NCI-H1694 treated with DMSO at 0.1 percent for 48 hours (cell line): ENCODE results near the gene MAP7.
"Not testable (repeated sequence)": the region's sequence is repeated elsewhere in the genome, so short reads cannot be mapped to it uniquely, and the experiment has no call there.

Source experiments
- DNase-seq: peaks from one replicate; lab custom pipeline; 2025; lab: John Stamatoyannopoulos, UW

Gene MAP7

DNA sequence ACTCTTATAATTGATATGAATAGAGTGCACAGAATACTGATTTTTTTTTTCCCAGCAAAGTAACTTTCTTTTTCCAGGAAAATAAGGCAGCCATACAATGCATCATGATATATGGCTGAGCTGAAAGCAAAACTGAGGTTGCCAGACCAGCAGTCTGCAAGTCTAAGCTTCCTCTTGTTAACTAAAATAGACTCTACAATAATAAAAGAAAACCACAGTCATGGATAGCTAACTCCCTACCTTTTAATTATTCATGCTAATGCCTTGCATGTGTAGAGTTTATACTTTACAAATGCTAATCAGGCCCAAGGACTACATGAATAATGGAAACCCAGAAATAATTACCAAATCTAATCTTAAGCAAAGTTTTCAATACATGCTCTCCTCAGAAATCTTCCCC is 47.4 kb downstream of the MAP7 start:
- DNase-seq = no peak

DNA sequence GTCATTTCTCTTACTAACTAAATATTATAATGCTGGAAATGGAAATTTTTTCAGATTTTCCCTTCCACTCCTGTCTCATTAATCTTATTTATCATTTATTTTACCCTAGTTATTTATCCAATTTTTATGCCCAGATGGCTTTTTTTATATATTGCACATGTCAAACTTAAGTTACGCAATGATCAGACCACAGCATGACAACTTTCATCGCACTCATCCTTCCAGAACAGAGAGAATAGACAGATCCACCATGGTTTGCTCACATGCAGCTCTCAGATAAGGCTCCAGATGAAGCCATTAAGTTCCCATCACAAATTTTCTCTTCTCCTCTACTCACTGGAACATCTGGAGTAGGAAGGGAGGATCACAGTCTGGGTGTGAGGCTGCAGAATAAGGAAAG is 48.7 kb downstream of the MAP7 start:
- no peak for DNase-seq

DNA sequence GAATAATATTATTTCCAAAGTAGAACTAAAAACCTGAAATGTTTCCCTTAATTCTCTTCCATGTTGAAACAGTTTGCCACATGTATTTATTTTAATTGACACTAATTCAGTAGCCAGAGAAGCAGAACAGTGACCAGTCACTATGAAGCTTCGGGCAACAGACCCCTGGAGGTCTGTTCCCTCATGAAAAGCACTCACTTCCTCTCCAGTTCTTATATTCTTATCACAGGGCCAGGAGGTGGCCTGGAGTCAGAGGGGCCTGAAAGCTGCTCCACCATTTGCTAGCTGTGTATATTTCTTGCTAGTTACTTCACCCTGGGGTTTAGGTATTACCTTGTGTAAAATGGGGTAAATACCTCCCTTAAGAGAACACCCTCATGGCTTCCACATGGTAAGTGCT is 49.1 kb downstream of the MAP7 start:
- no peak for DNase-seq

DNA sequence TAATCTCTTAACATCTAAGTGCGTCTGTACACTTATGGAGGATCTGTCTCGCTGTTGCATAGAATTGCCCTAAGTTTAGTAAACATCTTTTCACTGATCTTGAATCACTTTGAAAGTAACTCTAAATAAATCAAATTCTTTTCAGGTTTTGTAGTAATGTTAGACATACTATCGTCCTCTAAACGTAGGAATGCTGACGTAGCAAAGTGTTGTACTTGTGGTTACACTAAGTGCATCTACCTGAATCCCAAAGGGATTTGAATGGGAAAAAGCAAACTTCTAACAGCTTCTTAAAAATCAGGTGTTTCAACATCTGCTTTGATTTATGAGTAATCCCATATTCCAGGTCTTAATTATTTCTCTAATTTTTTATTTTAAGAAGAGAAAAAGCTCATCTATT is 49.8 kb downstream of the MAP7 start:
- no peak for DNase-seq

- no peak for DNase-seq
Measured at GRCh38 chr6:136499370-136499769, 50.9 kb downstream of the MAP7 start.

DNA sequence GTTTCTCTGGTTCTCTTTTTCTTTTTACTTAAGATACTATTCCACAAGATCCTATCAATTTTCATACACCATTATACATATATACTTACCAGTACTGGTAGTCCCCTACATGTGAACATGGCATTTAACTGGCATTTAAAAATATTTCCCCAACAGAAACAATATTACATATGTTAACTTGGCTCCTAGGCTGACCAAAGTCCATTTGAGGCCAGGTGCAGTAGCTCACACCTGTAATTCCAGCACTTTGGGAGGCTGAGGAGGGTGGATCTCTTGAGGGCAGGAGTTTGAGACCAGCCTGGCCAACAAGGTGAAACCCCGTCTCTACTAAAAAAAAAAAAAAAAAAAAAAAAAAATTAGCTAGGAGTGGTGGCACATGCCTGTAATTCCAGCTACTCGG is 53.8 kb downstream of the MAP7 start:
- not testable (repeated sequence) for DNase-seq

- no peak for DNase-seq
Measured at GRCh38 chr6:136494710-136495109, 55.5 kb downstream of the MAP7 start.

- no peak for DNase-seq
Measured at GRCh38 chr6:136494059-136494458, 56.2 kb downstream of the MAP7 start.

- DNase-seq = no peak
Measured at GRCh38 chr6:136492409-136492808, 57.8 kb downstream of the MAP7 start.

DNA sequence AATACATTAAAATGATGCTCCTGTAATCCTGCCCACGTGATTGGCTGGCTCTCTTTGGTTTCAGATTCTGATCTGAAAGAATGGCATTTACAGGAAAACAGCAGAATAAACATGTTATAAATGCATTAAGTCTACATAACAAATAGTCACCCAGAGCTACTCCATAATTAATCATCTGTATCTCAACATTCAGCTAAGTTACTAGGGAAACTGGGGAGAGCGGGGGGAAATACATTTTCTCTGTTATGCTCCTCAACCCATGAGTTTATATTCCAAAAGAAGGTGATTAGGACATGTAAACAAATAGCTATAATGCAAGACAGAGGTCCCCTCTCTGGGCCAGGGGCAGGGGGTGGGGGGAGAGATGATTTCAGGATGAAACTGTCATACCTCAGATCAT is 58.5 kb downstream of the MAP7 start:
- no peak for DNase-seq

- no peak for DNase-seq
Measured at GRCh38 chr6:136491251-136491650, 59.0 kb downstream of the MAP7 start.

- DNase-seq = not testable (repeated sequence)
Measured at GRCh38 chr6:136489689-136490033, 60.6 kb downstream of the MAP7 start.

- no peak for DNase-seq
Measured at GRCh38 chr6:136487759-136488425, 62.3 kb downstream of the MAP7 start.

DNA sequence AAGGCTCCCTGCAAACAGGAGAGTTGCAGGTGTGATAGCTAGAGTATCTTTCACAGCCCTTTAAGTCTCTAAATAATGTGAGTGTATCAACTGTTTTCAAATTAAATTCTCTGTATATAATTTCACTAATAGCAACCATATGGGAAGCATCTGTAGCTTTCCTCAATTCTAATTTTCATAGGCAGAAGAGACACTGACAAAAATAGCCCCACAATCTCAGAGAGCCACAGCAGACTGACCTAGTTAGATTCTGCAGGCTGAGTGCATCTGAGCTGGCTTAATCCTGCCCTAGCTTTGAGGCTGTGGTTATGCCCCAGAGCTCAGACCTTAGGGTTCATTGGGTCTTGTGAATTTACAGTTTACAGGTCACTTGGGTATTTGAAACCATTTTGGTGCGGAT is 63.9 kb downstream of the MAP7 start:
- DNase-seq = peak; percentile 9

- DNase-seq = no peak
Measured at GRCh38 chr6:136483906-136484305, 66.3 kb downstream of the MAP7 start.

- not testable (repeated sequence) for DNase-seq
Measured at GRCh38 chr6:136483005-136483404, 67.2 kb downstream of the MAP7 start.

DNA sequence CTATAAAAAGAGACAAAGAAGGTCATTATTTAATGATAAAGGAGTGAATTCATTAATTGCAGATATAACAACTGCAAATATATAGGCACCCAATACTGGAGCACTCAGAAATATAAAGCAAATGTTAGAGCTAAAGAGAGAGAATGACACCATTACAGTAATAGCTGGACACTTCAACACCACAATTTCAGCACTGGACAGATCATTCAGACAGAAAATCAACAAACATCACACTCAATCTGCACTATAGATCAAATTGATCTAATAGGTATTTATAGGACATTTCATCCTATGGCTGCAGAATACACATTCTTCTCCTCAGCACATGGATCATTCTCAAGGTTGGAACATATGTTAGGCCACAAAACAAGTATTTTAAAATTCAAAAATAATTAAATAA is 72.7 kb downstream of the MAP7 start:
- no peak for DNase-seq

GRCh38 chr6:136475686-136476085 is 74.5 kb downstream of the MAP7 start:
- DNase-seq = no peak

DNA sequence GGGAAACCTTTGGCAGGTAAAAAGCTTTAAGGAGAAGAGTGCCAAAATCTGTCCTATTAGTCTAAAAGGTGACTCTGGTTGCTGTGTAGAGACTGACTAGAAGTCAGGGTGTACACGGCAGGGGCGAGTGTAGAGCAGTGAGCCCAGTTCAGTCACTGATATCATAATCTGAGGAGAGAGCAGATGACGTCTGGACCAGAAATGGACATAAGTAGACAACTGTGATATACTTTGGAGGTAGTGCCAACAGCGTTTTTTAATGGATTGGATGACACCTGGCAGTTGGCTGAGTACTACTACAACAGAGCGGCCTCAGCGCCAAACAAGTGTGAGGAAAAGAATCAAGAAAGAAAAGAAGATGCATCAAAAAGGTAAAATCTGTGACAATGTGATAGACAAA is 76.0 kb downstream of the MAP7 start:
- no peak for DNase-seq

GRCh38 chr6:136471922-136472321 is 78.3 kb downstream of the MAP7 start:
- DNase-seq = no peak

DNA sequence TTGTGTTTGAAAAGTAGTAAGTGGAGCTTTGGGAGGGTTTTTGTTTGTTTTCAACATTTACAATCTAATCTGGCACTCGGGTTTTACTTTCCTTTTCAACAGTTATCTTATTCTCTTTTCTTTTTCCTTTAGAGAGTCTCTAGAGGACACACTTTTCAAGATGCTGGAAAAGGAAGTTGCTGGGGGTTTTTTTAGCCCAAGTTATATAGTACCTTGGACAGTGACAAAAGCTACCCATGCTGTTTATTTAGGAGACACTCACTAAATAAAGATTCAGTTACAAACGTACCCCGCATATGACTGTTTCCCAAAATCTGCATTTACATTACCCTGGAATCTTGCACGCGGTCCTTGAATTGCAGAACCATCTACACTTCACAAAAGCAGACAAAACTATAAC is 78.8 kb downstream of the MAP7 start:
- DNase-seq = no peak

- DNase-seq = no peak
Measured at GRCh38 chr6:136470044-136470443, 80.2 kb downstream of the MAP7 start.

DNA sequence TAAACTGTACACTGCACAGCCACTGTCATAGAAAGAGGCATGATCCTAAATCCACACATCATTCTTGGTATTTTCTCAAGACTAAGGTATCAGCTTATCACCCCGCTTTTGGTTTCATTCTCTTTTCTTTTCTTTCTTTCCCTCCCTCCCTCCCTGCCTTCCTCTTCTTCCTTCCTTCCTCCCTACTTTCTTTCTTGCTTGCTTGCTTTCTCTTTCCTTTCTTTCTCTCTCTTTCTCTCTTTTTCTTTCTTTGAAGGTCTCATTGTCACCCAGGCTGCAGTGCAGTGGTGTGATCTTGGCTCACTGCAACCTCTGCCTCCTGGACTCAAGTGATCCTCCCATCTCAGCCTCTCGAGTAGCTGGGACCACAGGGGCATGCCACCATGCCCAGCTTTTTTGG is 81.1 kb downstream of the MAP7 start:
- DNase-seq = no peak

DNA sequence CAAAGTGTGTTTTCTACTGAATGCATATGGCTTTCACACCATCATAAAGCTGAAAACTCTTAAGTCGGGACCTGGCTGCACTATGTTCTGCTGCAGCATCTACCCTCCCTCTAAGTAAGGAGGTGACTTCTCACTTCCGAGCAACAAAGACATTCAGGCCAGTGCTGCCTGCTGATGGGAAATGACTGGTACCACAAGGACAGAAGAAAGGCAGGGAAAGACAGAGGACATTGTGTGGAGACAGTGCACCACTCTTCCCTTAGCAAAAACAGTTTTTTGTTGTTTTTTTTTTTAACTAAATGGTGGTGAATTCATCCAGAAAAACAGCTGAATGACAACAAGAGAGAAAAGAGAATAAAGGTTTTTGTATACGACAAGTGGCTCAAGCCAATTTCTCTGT is 81.5 kb downstream of the MAP7 start:
- DNase-seq = no peak

- DNase-seq = no peak
Measured at GRCh38 chr6:136467186-136467585, 83.0 kb downstream of the MAP7 start.
